Activated CD8-positive, alpha-beta memory T cell treated with anti-CD3 and anti-CD28 coated beads, Interleukin-2, amount 50 U/mL, for 48 hours (primary cell): ENCODE results near the gene AGAP1.

Experiments used
- DNase-seq: peaks from one replicate; pipeline ENCODE4 v3.0.0-alpha.2; 2020

AGAP1 gene

GRCh38 chr2:236026841-236027240, 533.0 kb downstream of the AGAP1 start:
- DNase-seq: no peak

DNA sequence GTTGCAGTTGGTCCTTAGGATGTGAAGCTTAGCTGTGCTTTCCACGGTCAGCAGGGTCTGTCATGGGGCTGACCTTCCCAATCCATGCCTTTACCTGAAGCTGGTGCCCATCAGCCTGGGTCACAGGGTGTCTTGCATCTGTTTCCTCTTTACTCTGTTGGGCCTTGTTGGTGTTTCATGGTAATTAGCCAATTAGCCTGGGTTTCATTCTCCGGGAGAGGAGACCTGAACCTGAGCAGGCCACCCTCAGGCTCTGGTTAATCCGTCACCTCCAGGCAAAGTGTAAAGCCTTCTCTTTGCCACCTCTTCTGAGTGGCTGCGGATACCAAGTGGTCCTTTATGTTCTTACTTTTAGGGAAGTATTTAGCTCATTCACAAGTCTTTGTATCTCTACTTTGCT, 534.2 kb downstream of the AGAP1 start:
- no peak for DNase-seq

- no peak for DNase-seq
Measured at GRCh38 chr2:236033462-236033861, 539.6 kb downstream of the AGAP1 start.

GRCh38 chr2:236034974-236035373, 541.1 kb downstream of the AGAP1 start:
- no peak for DNase-seq

DNA sequence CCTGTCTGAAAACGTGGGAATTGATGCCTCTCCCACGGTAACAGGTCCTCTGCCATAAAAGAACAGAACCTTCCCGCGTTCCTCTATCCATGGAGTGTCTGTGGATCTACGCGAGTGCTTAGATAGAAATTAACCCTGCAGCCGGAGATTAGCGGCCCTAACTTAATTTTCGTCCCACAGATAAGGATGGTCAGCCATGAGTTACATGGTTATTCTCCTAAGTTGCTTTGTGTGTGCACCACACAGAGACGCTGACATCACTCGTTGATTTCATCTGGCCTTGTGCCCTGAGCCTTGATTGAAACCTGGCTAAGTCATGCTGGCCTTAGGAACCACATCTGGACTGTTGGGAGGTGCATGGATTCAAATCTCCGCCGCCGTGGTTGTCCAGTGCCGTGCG, 542.2 kb downstream of the AGAP1 start:
- DNase-seq: no peak

DNA sequence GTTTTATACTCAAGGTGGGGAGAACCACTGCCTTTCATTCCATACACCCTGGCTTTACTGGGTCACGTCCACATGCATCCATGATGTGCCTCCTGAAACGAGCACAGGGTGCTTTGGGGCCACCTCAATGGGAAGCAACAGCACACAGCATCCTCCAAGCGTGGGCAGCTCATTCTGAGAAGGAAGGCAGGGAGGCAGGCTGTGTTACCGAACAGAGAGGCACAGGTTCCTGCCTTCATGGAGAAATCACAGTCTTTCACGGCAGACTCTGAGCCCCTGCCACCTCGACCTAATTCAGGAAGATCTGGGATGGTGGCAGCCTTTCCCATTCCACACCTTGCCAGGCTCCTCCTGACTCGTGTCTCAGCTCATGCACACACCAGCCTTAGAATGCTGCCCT, 544.3 kb downstream of the AGAP1 start:
- no peak for DNase-seq

DNA sequence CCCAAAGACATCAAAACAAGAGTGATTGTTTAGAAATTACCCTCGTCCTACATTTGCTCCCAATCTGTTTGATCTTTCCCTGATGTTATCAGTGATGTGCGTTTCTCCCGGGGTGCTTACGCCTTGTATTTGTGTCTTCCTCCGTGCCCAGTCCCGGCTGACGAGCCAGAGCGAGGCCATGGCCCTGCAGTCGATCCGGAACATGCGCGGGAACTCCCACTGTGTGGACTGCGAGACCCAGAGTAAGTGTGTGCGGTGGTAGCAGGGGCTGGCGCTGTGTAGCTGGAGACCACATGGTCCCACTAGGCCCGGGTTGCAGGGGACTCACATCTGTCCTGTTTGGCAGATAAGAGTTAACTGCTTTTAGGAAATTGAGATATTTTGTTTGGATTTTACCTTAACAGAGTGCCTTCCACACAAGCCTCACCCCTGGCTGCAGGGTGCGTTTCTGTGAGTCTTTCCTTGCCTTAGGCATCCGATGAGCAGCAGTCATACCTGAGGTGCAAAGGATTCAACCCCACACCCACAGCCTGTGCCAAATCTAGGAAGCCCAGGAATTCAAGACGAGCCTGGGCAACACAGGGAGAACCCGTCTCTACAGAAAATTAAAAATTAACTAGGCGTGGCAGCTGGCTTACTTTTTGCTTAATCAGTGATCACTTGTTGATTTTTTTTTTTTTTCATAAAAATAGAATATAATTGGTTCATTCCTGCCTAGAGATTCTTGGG, 546.9 kb downstream of the AGAP1 start:
- DNase-seq: no peak

GRCh38 chr2:236041616-236042015, 547.8 kb downstream of the AGAP1 start:
- DNase-seq: no peak

DNA sequence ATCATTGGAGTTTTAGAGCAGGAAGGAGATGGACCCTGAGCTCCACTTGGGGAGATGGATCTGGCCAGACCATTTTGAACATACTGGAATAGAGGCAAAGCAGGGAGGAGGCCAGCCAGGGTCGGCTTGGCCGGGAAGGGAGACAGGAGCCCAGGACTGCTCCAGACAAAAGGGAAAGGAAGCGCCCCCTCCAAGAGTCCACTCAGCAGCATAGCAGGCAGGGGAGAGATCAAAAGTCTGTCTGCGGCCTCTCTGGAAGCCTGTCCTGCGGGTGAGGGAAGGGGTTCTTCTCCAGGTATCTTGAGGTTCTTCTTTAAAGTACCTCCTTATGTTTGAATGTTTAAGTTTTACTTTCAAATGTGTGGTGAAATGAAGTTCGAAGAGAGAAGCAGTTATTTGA, 548.2 kb downstream of the AGAP1 start:
- no peak for DNase-seq

GRCh38 chr2:236044191-236044590, 550.3 kb downstream of the AGAP1 start:
- no peak for DNase-seq

DNA sequence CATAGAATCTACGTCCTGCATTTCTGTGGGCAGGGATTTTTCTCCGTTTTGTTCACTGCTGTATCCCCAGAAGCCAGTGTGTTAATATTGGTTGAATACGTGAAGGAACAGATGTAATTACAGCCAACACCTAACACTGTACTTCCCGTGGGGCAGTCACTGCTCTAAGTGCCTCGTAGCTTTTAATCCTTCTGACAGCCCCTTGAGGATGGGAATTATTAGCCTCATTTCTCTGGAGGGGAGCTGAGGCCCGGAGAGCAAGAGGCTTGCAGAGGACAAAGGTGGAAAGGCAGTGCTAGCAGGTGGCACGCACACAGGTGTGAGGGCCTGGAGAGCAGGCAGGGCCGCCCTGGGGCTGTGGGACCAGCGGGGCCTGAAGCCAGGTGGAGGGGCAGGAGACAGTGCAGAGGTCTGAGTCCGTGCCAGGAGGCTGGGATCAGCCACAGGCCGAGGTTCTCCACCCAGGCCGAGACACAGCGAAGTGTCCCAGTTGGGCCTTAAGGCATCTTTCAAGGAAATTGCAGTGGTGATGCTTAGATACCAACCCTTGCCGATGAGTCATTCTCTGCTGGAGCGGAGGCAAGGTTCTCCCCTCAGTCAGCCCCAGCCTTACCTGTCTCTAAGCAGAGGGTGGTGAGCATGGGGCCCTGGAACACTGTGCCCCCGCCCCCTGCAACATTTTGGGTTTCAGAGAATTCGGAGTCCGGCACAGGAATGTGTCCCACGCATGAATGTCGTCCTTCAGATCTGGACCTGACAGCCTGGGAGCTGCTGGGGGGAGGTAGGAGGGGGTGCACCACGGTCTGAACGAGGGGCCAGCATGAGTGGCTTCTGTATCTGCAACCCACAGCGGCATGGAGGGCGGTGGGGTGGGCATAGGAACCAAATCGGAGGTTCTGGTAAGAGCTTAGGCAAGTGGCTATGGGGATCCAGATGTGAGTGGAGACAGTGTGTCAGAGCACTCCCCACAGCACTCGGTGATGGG, 551.7 kb downstream of the AGAP1 start:
- no peak for DNase-seq

- no peak for DNase-seq
Measured at GRCh38 chr2:236046715-236047114, 552.9 kb downstream of the AGAP1 start.

GRCh38 chr2:236047176-236047575, 553.3 kb downstream of the AGAP1 start:
- no peak for DNase-seq

GRCh38 chr2:236047886-236048540, 554.2 kb downstream of the AGAP1 start:
- no peak for DNase-seq

GRCh38 chr2:236049981-236050380, 556.1 kb downstream of the AGAP1 start:
- DNase-seq: no peak

GRCh38 chr2:236051351-236051750, 557.5 kb downstream of the AGAP1 start:
- DNase-seq: no peak

- DNase-seq: no peak
Measured at GRCh38 chr2:236051806-236052205, 558.0 kb downstream of the AGAP1 start.

DNA sequence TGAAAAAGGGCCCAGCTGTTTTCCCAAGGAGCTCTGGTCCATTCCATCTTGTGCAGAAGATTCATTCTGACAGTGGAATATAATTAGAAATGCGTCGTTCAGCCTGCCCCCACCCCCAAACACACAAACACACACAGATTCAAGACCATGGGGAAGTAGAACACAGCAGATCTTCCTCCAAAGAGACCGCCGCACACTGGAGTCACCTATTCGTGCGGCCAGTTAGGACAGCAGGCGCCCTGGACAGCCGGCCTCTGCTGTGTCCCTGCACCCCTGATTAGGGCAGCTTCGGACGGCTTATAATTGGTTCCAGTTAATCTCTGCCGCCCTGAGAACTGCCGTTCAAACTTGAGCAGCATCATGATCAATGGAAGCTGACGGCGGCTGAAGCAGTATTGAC, 558.4 kb downstream of the AGAP1 start:
- no peak for DNase-seq

DNA sequence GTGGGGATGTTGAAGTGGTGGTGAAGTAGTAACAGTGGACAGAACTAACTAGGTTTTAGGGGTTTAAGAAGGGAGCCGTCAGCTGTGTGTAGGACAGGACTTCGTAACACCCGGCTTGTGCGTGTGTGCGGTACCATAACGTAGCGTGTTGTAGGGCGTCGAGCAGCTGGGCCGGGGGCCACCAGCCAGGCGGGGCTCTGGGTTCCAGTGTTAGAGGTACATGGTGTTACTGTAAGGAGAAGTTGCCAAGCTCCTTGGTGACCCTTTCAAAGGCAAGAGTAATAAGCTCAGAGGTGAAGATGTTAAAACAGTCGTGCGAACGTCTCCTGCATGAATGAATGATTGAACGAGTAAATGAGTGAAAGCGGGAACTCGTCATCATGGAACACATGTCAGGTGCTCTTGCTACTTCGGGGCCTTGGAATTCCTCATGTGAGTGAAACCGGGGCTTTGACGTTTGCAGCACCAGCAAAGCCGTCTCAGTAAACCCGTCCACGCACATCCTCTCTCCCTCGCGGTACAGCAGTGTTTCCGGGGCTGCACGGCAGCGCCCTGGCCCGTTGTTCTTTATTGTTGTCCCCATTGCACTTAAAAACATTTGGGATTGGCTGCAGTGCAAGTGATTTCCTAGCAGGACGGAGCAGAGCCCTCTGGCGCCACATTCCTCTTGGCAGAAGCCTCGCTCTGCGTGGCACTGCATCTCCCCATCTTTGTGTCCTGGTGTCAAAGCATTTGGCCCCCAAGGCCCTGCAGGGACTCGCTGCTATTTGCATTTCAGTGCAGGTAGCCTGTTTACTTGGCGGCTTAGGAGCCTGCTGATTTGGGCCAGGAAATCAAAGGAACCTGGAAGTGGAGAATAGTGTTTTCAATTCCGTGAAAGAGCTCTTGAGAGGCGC, 559.3 kb downstream of the AGAP1 start:
- DNase-seq: no peak

GRCh38 chr2:236054125-236054524, 560.3 kb downstream of the AGAP1 start:
- DNase-seq: no peak

DNA sequence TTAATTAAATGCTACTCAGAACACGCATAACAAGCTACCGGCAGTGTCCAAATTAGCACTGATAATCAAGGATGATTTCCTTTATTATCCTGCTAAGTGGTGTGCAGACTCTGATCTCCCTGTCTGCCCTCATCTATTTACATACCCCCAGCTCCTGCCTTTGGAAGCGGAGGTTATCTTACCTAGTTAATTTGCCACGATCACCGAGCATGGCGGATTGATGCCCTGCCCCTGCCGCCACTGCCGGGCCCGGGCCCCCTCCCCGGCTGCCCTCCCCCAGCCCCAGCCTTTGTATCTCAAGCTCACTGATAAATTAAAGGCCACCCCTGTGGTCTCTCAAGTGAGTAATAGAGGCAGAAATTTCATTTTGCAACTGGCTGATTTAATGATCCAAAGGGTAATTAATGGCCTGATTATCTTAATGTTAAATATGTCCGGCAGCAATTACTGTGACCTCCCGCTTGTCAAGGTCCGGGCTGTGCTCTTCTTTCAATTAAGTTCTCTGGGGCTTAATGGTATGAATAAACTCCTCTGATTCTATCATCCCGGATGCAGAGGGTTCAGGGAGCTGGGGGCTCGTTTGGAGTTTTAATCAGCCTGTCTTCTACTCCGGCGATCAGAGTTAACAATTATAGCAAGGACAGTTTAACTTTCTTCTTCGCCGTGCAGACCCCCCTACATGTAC, 560.9 kb downstream of the AGAP1 start:
- no peak for DNase-seq

DNA sequence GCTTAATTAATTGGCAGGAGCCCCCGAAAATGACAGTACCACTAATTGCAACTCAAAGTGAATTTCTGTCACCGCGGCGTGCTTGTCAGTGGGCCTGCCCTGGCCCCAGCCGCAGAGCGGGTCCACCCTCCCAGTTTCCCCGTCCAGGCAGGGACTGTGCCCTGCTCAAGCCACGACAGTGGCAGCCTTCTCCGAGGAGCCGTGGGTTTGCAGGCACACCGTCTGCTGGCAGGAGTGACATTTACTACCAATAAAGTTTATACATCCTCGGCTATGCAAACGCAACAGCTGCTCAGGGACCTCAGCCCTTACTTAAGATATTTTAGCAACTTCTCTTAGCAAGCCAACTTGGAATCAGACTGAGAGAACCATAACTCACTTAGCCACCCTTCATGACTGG, 561.6 kb downstream of the AGAP1 start:
- DNase-seq: no peak
